GM23338 (cell line): Measurements from ENCODE around the gene LEFTY1. TPM values are rescaled to one million over a fixed set of nuclear protein-coding genes. Genes with fewer than 3 reads are reported as not detected.
"Not testable (repeated sequence)": the region's sequence is repeated elsewhere in the genome, so short reads cannot be mapped to it uniquely, and the experiment has no call there.

ENCODE experiments used
- ATAC-seq: fragments of 200-7000 bp; cut with Tn5 transposase; 3 replicates; pipeline ENCODE4 v1.9.1; 2020
- DNase-seq: peaks from one replicate; pipeline ENCODE4 v3.0.0-alpha.2; 2015; ENCODE audit warnings: low spot score
- H2AFZ ChIP-seq: fragments of 200-600 bp; sonication (generic); 2 replicates; pipeline ENCODE4 v1.8.0; 2016; ENCODE audit warnings: antibody characterized with exemption, mild to moderate bottlenecking, moderate library complexity
- H3F3A ChIP-seq: fragments of 200-600 bp; sonication (generic); replicated peaks from 2 replicates; pipeline ENCODE4 v1.8.0; 2017; ENCODE audit warnings: antibody characterized with exemption, mixed run types, low read depth
- H3K27ac ChIP-seq: fragments of 200-600 bp; sonication (generic); 2 replicates; pipeline ENCODE4 v1.6.1; 2016; ENCODE audit warnings: low read depth
- H3K27me3 ChIP-seq: fragments of 200-600 bp; sonication (generic); 2 replicates; pipeline ENCODE4 v1.8.0; 2016; ENCODE audit warnings: mild to moderate bottlenecking, mixed run types, moderate library complexity; ENCODE audit not compliant: insufficient read depth
- H3K36me3 ChIP-seq: fragments of 200-600 bp; sonication (generic); 2 replicates; pipeline ENCODE4 v1.8.0; 2016; ENCODE audit warnings: mild to moderate bottlenecking; ENCODE audit not compliant: insufficient read depth
- H3K4me1 ChIP-seq: fragments of 200-600 bp; sonication (generic); 2 replicates; pipeline ENCODE4 v1.8.0; 2016; ENCODE audit warnings: mild to moderate bottlenecking, moderate library complexity; ENCODE audit not compliant: insufficient read depth
- H3K4me2 ChIP-seq: fragments of 200-600 bp; sonication (generic); 2 replicates; pipeline ENCODE4 v1.7.1; 2017; ENCODE audit warnings: mixed run types
- H3K4me3 ChIP-seq: fragments of 200-600 bp; sonication (generic); 2 replicates; pipeline ENCODE4 v1.6.1; 2016; ENCODE audit warnings: mixed run types
- H3K79me2 ChIP-seq: fragments of 200-600 bp; sonication (generic); replicated peaks from 2 replicates; pipeline ENCODE4 v1.8.0; 2017; ENCODE audit warnings: mild to moderate bottlenecking; ENCODE audit not compliant: insufficient read depth
- H3K9me2 ChIP-seq: fragments of 200-600 bp; sonication (generic); 2 replicates; pipeline ENCODE4 v1.8.0; 2017; ENCODE audit not compliant: insufficient read depth
- H4K20me1 ChIP-seq: fragments of 200-600 bp; sonication (generic); replicated peaks from 2 replicates; pipeline ENCODE4 v1.8.0; 2017; ENCODE audit warnings: mild to moderate bottlenecking; ENCODE audit not compliant: insufficient read depth
- H3K27ac Mint-ChIP-seq: 2 replicates; pipeline ENCODE4 v1.8.0; 2020; ENCODE audit warnings: inconsistent platforms, mild to moderate bottlenecking, moderate library complexity, mixed read lengths
- H3K27me3 Mint-ChIP-seq: 3 replicates; pipeline ENCODE4 v1.8.0; 2022; ENCODE audit warnings: low read depth, mild to moderate bottlenecking, moderate library complexity, mixed read lengths, inconsistent platforms; ENCODE audit not compliant: insufficient read depth, poor library complexity
- H3K36me3 Mint-ChIP-seq: 3 replicates; pipeline ENCODE4 v1.8.0; 2021; ENCODE audit warnings: low read depth, mild to moderate bottlenecking, inconsistent platforms, moderate library complexity, mixed read lengths
- H3K4me1 Mint-ChIP-seq: 3 replicates; pipeline ENCODE4 v1.8.0; 2020; ENCODE audit warnings: mild to moderate bottlenecking, inconsistent platforms, mixed read lengths
- H3K4me3 Mint-ChIP-seq: 3 replicates; pipeline ENCODE4 v1.8.0; 2021; ENCODE audit warnings: moderate library complexity, mild to moderate bottlenecking, inconsistent platforms, mixed read lengths
- H3K9me3 Mint-ChIP-seq: 3 replicates; pipeline ENCODE4 v1.8.0; 2020; ENCODE audit warnings: moderate library complexity, mild to moderate bottlenecking, inconsistent platforms, mixed read lengths
- CREB1 ChIP-seq: fragments of 250-450 bp; sonication (Bioruptor Pico); IDR thresholded peaks from 2 replicates; pipeline ENCODE4 v1.5.0; 2020; ENCODE audit warnings: low read depth, mild to moderate bottlenecking, moderate library complexity
- CTCF ChIP-seq, 2 experiments: fragments of 200-600 bp in 1 of 2; sonication (generic) in 1 of 2; conservative IDR thresholded peaks; 2 replicates each; pipeline versions ENCODE4 v1.5.1 to v1.6.1; 2016 to 2017; ENCODE audit warnings: antibody characterized with exemption in 2 of 2, low read depth in 2 of 2, mild to moderate bottlenecking in 2 of 2, moderate library complexity in 1 of 2
- ETS1 ChIP-seq: IDR thresholded peaks from 2 replicates; pipeline ENCODE4 v1.6.1; 2016; ENCODE audit warnings: antibody characterized with exemption
- EZH2 ChIP-seq: fragments of 200-600 bp; sonication (generic); IDR thresholded peaks from one replicate; pipeline ENCODE4 v1.8.0; 2017; ENCODE audit warnings: antibody characterized with exemption, mild to moderate bottlenecking, low read depth; ENCODE audit not compliant: unreplicated experiment
- EZH2phosphoT487 ChIP-seq: fragments of 200-600 bp; sonication (generic); IDR thresholded peaks from one replicate; pipeline ENCODE4 v1.8.1; 2018; ENCODE audit warnings: antibody characterized with exemption; ENCODE audit not compliant: unreplicated experiment
- JUNB ChIP-seq: IDR thresholded peaks from one replicate; pipeline ENCODE4 v1.6.1; 2016; ENCODE audit warnings: antibody characterized with exemption; ENCODE audit not compliant: unreplicated experiment
- POLR2AphosphoS5 ChIP-seq: IDR thresholded peaks from 2 replicates; pipeline ENCODE4 v1.6.1; 2016; ENCODE audit warnings: antibody characterized with exemption, low read depth
- REST ChIP-seq: IDR thresholded peaks from one replicate; pipeline ENCODE4 v1.6.1; 2018; ENCODE audit warnings: antibody characterized with exemption; ENCODE audit not compliant: unreplicated experiment
- STAT1 ChIP-seq: IDR thresholded peaks from one replicate; pipeline ENCODE4 v1.6.1; 2016; ENCODE audit warnings: antibody characterized with exemption; ENCODE audit not compliant: unreplicated experiment
- ZNF114 ChIP-seq: fragments of 250-450 bp; sonication (Bioruptor Pico); IDR thresholded peaks from 2 replicates; pipeline ENCODE4 v1.5.0; 2020; ENCODE audit warnings: mild to moderate bottlenecking, moderate library complexity
- ZNF331 ChIP-seq: fragments of 250-450 bp; sonication (Bioruptor Pico); IDR thresholded peaks from 2 replicates; pipeline ENCODE4 v1.5.0; 2020; ENCODE audit warnings: low read depth, mild to moderate bottlenecking, moderate library complexity
- ZNF462 ChIP-seq: fragments of 250-450 bp; sonication (Bioruptor Pico); IDR thresholded peaks from 2 replicates; pipeline ENCODE4 v1.5.0; 2020; ENCODE audit warnings: mild to moderate bottlenecking, moderate library complexity
- polyA plus RNA-seq: library from polyadenylated mRNA; unstranded; fragments of >200 nt; fragmentation: Nextera tagmentation; extraction: Ambion mirVana; gene quantifications from 2 replicates; pipeline ENCODE4 v1.2.1, GENCODE V29; 2016
- total RNA-seq: library from RNA; depleted of rRNA; stranded (reverse); fragments of >200 nt; shearing (Covaris generic); gene quantifications from 2 replicates; pipeline ENCODE4 v1.2.3, GENCODE V29; 2014

The LEFTY1 gene
- total and polyA plus RNA-seq, 2 experiments from 2014 or later = 27.5 to 65.4 TPM

GRCh38 chr1:225930566-225930965, 41.6 kb upstream of the LEFTY1 start:
- no peaks in the 10 kb centered on the region for H3K9me2 ChIP-seq
- H4K20me1 ChIP-seq = no peaks in the 10 kb centered on the region
- H2AFZ ChIP-seq = no peak overlapping the region
- no peaks in the 10 kb centered on the region for H3F3A ChIP-seq
- Mint-ChIP-seq H3K9me3 (no peaks in the 10 kb centered on the region), H3K27ac (no peak overlapping the region), H3K36me3 (no peaks in the 10 kb centered on the region), H3K4me3 (no peak overlapping the region), H3K27me3 (peaks cover 2% of the 10 kb centered on the region), H3K4me1 (peaks cover 7% of the 10 kb centered on the region; the same call in 2 of the 3 replicates)
- TF ChIP-seq CREB1 (no peak), ZNF462 (CRISPR knock-in tag) (no peak), ETS1 (no peak), JUNB (no peak), ZNF114 (CRISPR knock-in tag) (no peak), POLR2AphosphoS5 (no peak), STAT1 (no peak), EZH2 (no peak), REST (no peak), EZH2phosphoT487 (no peak), ZNF331 (no peak), CTCF (conservative IDR thresholded peaks at IDR 0.05; ENCODE audit: low read depth in 2 of 2) (no peak)
- H3K79me2 ChIP-seq = no peaks in the 10 kb centered on the region
- DNase-seq = no peak
- no peaks in the 10 kb centered on the region for H3K27me3 ChIP-seq
- H3K36me3 ChIP-seq = no peaks in the 10 kb centered on the region
- no peak overlapping the region for H3K27ac ChIP-seq
- peaks cover 6% of the 10 kb centered on the region; the same call in 1 of the 2 replicates for H3K4me1 ChIP-seq
- no peak overlapping the region for H3K4me2 ChIP-seq
- H3K4me3 ChIP-seq = no peak overlapping the region
- no peak for ATAC-seq

GRCh38 chr1:225929462-225929861, 40.5 kb upstream of the LEFTY1 start:
- peaks cover 13% of the 10 kb centered on the region for H3K4me1 ChIP-seq
- H3K27ac Mint-ChIP-seq, H3K27me3 ChIP-seq, H3K9me2 ChIP-seq, H3K4me3 Mint-ChIP-seq, H3K9me3 Mint-ChIP-seq, H2AFZ ChIP-seq, H3K36me3 Mint-ChIP-seq, H4K20me1 ChIP-seq, H3K4me3 ChIP-seq, H3K4me2 ChIP-seq, H3K27me3 Mint-ChIP-seq, ATAC-seq, H3K27ac ChIP-seq, DNase-seq, H3F3A ChIP-seq, H3K79me2 ChIP-seq, H3K36me3 ChIP-seq: not testable (repeated sequence)
- H3K4me1 Mint-ChIP-seq = peaks cover 13% of the 10 kb centered on the region; the same call in 2 of the 3 replicates
